Diencephalon (tissue), 1 donor: ENCODE results near the gene DYNLT3. TPM values are rescaled to one million over a fixed set of nuclear protein-coding genes. Genes with fewer than 3 reads are reported as not detected.

Source experiments
- small RNA-seq: library from RNA; depleted of rRNA; stranded (forward); fragments of <200 nt; gene quantifications from one replicate; pipeline ENCODE3, GENCODE V24; 2014
- total RNA-seq: library from RNA; depleted of rRNA; stranded (reverse); fragments of >200 nt; gene quantifications from one replicate; pipeline ENCODE4 v1.2.3, GENCODE V29; 2014

Gene DYNLT3
- total RNA-seq = 54.0 TPM

GRCh38 chrX:37846934-37847732, at the start of gene DYNLT3:
TSS of gene DYNLT3 (minus strand) at chrX:37847571. CDS start at chrX:37847510, 61 bp downstream.

Small RNA genes within 50 kb of the gene (small RNA-seq; reads per million reads assigned to genes)
- gene RNU6-49P = not detected

Other genes starting within 250 kb of the DYNLT3 start
- 11.3 TPM for gene XK, start 161.8 kb downstream of the DYNLT3 start, total RNA-seq
- gene CYBB, start 67.5 kb downstream of the DYNLT3 start, total RNA-seq = 19.6 TPM
- 10.1 TPM for gene SYTL5, start 159.0 kb upstream of the DYNLT3 start, total RNA-seq